ENCODE measurements around the gene RCL1.

RCL1 gene

GRCh38 chr9:4857163-4857810 is 64.5 kb downstream of the RCL1 start:
- TF ChIP-seq ZNF70 (CRISPR knock-in tag; IDR thresholded peaks at IDR 0.05), result no peak
- peak; percentile 93 for TF ChIP-seq ZNF8 (CRISPR knock-in tag; IDR thresholded peaks at IDR 0.05)
- no peak for TF ChIP-seq PPARA (CRISPR knock-in tag; IDR thresholded peaks at IDR 0.05; ENCODE audit: borderline replicate concordance)
- ATAC-seq, result no peak

- TF ChIP-seq ZFP30 (CRISPR knock-in tag; IDR thresholded peaks at IDR 0.05) (no peak), TOX (CRISPR knock-in tag; IDR thresholded peaks at IDR 0.05; ENCODE audit: borderline replicate concordance) (no peak), PATZ1 (CRISPR knock-in tag; IDR thresholded peaks at IDR 0.05; ENCODE audit: borderline replicate concordance) (no peak), CSRNP3 (CRISPR knock-in tag; IDR thresholded peaks at IDR 0.05) (no peak), CSDC2 (CRISPR knock-in tag; IDR thresholded peaks at IDR 0.05) (no peak), ARNTL (CRISPR knock-in tag; IDR thresholded peaks at IDR 0.05; ENCODE audit: borderline replicate concordance, low read depth) (no peak), ZNF70 (CRISPR knock-in tag; IDR thresholded peaks at IDR 0.05) (no peak), ISL1 (CRISPR knock-in tag; IDR thresholded peaks at IDR 0.05) (no peak), GLIS3 (CRISPR knock-in tag; IDR thresholded peaks at IDR 0.05) (no peak), OSR1 (CRISPR knock-in tag; IDR thresholded peaks at IDR 0.05) (no peak), TSHZ2 (CRISPR knock-in tag; IDR thresholded peaks at IDR 0.05) (no peak)
- no peak for ATAC-seq
Measured at GRCh38 chr9:4859035-4859434, 66.3 kb downstream of the RCL1 start.

- no peak for TF ChIP-seq TSHZ2 (CRISPR knock-in tag; IDR thresholded peaks at IDR 0.05)
- ATAC-seq, result no peak
Measured at GRCh38 chr9:4860383-4860782, 67.6 kb downstream of the RCL1 start.

GRCh38 chr9:4861145-4861544 is 68.4 kb downstream of the RCL1 start:
- TF ChIP-seq ARNTL (CRISPR knock-in tag; IDR thresholded peaks at IDR 0.05; ENCODE audit: borderline replicate concordance, low read depth), result no peak
- ATAC-seq, result no peak

GRCh38 chr9:4861736-4862451 is 69.2 kb downstream of the RCL1 start:
- no peak for TF ChIP-seq ESRRG (CRISPR knock-in tag; IDR thresholded peaks at IDR 0.05)
- TF ChIP-seq ZNF8 (CRISPR knock-in tag; IDR thresholded peaks at IDR 0.05), result no peak
- no peak for TF ChIP-seq ZNF70 (CRISPR knock-in tag; IDR thresholded peaks at IDR 0.05)
- no peak for TF ChIP-seq ZC3H10 (CRISPR knock-in tag; IDR thresholded peaks at IDR 0.05)
- no peak for TF ChIP-seq ZFP30 (CRISPR knock-in tag; IDR thresholded peaks at IDR 0.05)
- no peak for TF ChIP-seq TCF4 (CRISPR knock-in tag; IDR thresholded peaks at IDR 0.05; ENCODE audit: borderline replicate concordance)
- no peak for TF ChIP-seq BACH2 (CRISPR knock-in tag; IDR thresholded peaks at IDR 0.05; ENCODE audit: borderline replicate concordance)
- TF ChIP-seq ZNF565 (CRISPR knock-in tag; conservative IDR thresholded peaks at IDR 0.05; ENCODE audit: low read depth), result no peak
- TF ChIP-seq CSDC2 (CRISPR knock-in tag; IDR thresholded peaks at IDR 0.05), result no peak
- TF ChIP-seq PPARA (CRISPR knock-in tag; IDR thresholded peaks at IDR 0.05; ENCODE audit: borderline replicate concordance), result no peak
- TF ChIP-seq CSRNP3 (CRISPR knock-in tag; IDR thresholded peaks at IDR 0.05), result no peak
- no peak for TF ChIP-seq ZFP3 (CRISPR knock-in tag; IDR thresholded peaks at IDR 0.05)
- ATAC-seq, result no peak
